Panc1 (cell line): ENCODE results near the gene MAP3K13. TPM values are rescaled to one million over a fixed set of nuclear protein-coding genes. Genes with fewer than 3 reads are reported as not detected.

Experiments used
- ATAC-seq: fragments of 200-7000 bp; cut with Tn5 transposase; 2 replicates; pipeline ENCODE4 v1.9.1; 2020; ENCODE audit warnings: mild to moderate bottlenecking, moderate library complexity
- BruUV-seq: library from RNA; stranded (reverse); fragments of 400-500 nt; replicated peaks from 2 replicates; lab custom pipeline; 2021; lab: Mats Ljungman, UMichigan
- CTCF ChIA-PET: fragments of 300-600 bp; sonication (Branson Sonifier 250); formaldehyde crosslinking; loops from one replicate; lab custom pipeline; 2022; ENCODE audit warnings: antibody characterized with exemption; lab: Charles Lee
- POLR2A ChIA-PET: fragments of 300-600 bp; sonication (Branson Sonifier 250); formaldehyde crosslinking; loops from one replicate; lab custom pipeline; 2022; ENCODE audit warnings: antibody characterized with exemption; lab: Charles Lee
- DNase-seq: peaks from one replicate; pipeline ENCODE4 v3.0.0-alpha.2; 2010; ENCODE audit warnings: low read depth, low spot score
- H3K27ac ChIP-seq: 2 replicates; pipeline ENCODE4 v1.5.1; 2011; ENCODE audit warnings: mild to moderate bottlenecking, low read length, inconsistent platforms
- H3K27me3 ChIP-seq: fragments of 200-500 bp; sonication (Bioruptor generic); 2 replicates; pipeline ENCODE4 v1.6.0; 2014; ENCODE audit warnings: low read length, inconsistent platforms; ENCODE audit not compliant: control insufficient read depth, insufficient read depth
- H3K36me3 ChIP-seq: fragments of 200-500 bp; sonication (Bioruptor generic); 2 replicates; pipeline ENCODE4 v1.5.1; 2014; ENCODE audit warnings: inconsistent platforms, mild to moderate bottlenecking, low read length, moderate library complexity; ENCODE audit not compliant: control insufficient read depth, insufficient read depth
- H3K4me1 ChIP-seq: 2 replicates; pipeline ENCODE4 v1.5.1; 2011; ENCODE audit warnings: inconsistent platforms, mild to moderate bottlenecking, low read length, moderate library complexity; ENCODE audit not compliant: control insufficient read depth, insufficient read depth
- H3K4me3 ChIP-seq, 2 experiments: 2 replicates each; pipeline ENCODE4 v1.5.1; 2011 to 2012; ENCODE audit warnings: low read depth in 2 of 2, low read length in 2 of 2, mild to moderate bottlenecking in 2 of 2, inconsistent platforms in 1 of 2, moderate library complexity in 1 of 2
- H3K9me3 ChIP-seq: fragments of 200-500 bp; sonication (Bioruptor generic); 2 replicates; pipeline ENCODE4 v1.5.1; 2014; ENCODE audit warnings: low read depth, mild to moderate bottlenecking, inconsistent platforms, low read length, moderate library complexity; ENCODE audit not compliant: control insufficient read depth, insufficient read depth
- CTCF ChIP-seq: fragments of 450-650 bp; IDR thresholded peaks from 2 replicates; pipeline ENCODE4 v1.5.1; 2017; ENCODE audit warnings: mild to moderate bottlenecking
- POLR2AphosphoS5 ChIP-seq: IDR thresholded peaks from 2 replicates; pipeline ENCODE4 v1.6.1; 2012; ENCODE audit warnings: mild to moderate bottlenecking, low read depth, low read length, moderate library complexity
- REST ChIP-seq, 2 experiments: IDR thresholded peaks; 2 replicates each; pipeline ENCODE4 v1.6.1; 2011 to 2012; ENCODE audit warnings: low read depth in 2 of 2, control low read depth in 1 of 2, low read length in 1 of 2, mild to moderate bottlenecking in 1 of 2, moderate library complexity in 1 of 2; ENCODE audit not compliant: insufficient read depth in 1 of 2
- SIN3A ChIP-seq: IDR thresholded peaks from 2 replicates; pipeline ENCODE4 v1.6.1; 2012; ENCODE audit warnings: low read depth, mild to moderate bottlenecking, low read length, moderate library complexity, borderline replicate concordance; ENCODE audit not compliant: insufficient read depth
- TCF7L2 ChIP-seq: IDR thresholded peaks from 2 replicates; pipeline ENCODE4 v1.6.1; 2011; ENCODE audit warnings: mild to moderate bottlenecking, low read depth, low read length, inconsistent platforms
- in situ Hi-C: cut with HindIII; loops from 2 replicates; pipeline ENCODE4 v1.10.0; 2016; ENCODE audit warnings: low sequenced_read_pairs, low pct_unique_long_range_greater_than_20kb
- intact Hi-C: fragments of 100-400 bp; cut with micrococcal nuclease; formaldehyde crosslinking; loops from one replicate; pipeline ENCODE4 v1.10.0; 2022; ENCODE audit not compliant: unreplicated experiment
- total RNA-seq: library from RNA; stranded (reverse); gene quantifications from one replicate; pipeline ENCODE4 v1.2.1, GENCODE V29; 2021; ENCODE audit not compliant: unreplicated experiment

MAP3K13 gene
- total RNA-seq, 1 experiment from 2014 or later: 26.6 TPM

- Histone ChIP-seq H3K27ac (no peak overlapping the region), H3K27me3 (no peaks in the 10 kb centered on the region), H3K4me1 (no peaks in the 10 kb centered on the region), H3K36me3 (no peaks in the 10 kb centered on the region), H3K4me3 (no peak overlapping the region), H3K9me3 (no peaks in the 10 kb centered on the region; the same call in 1 of the 2 replicates)
- intact Hi-C loops (no loop called here), in situ Hi-C loops (no loop called here)
- no peak for TF ChIP-seq REST (IDR thresholded peaks at IDR 0.05; ENCODE audit: insufficient read depth in 1 of 2, low read depth in 2 of 2, low read length in 1 of 2)
- no peak for TF ChIP-seq TCF7L2
- no peak for TF ChIP-seq SIN3A
- TF ChIP-seq CTCF: no peak
- TF ChIP-seq POLR2AphosphoS5: no peak
- POLR2A ChIA-PET: no interaction called here
- ATAC-seq (no peak), DNase-seq (no peak)
- CTCF ChIA-PET: no interaction called here
- no TSS peak for BruUV-seq
These were observed 140.6 kb downstream of the MAP3K13 start for GRCh38 chr3:185503521-185503920.

- ChIA-PET CTCF (no interaction called here), POLR2A (no interaction called here)
- Histone ChIP-seq H3K9me3 (no peaks in the 10 kb centered on the region), H3K27me3 (no peaks in the 10 kb centered on the region), H3K36me3 (no peaks in the 10 kb centered on the region), H3K4me1 (no peaks in the 10 kb centered on the region), H3K27ac (no peak overlapping the region), H3K4me3 (no peak overlapping the region)
- no peak for TF ChIP-seq SIN3A
- TF ChIP-seq CTCF: no peak
- no TSS peak for BruUV-seq
- DNase-seq (no peak), ATAC-seq (no peak)
- intact Hi-C loops: no loop called here
- in situ Hi-C loops: no loop called here
These were observed 141.7 kb downstream of the MAP3K13 start for GRCh38 chr3:185504636-185505035.
